Parathyroid adenoma (tissue), 2 donors: Measurements from ENCODE around the gene SCRT2.

Experiments
- H2AFZ ChIP-seq: fragments of 300-600 bp; sonication (generic); one replicate; pipeline ENCODE4 v1.7.0; 2017; ENCODE audit warnings: antibody characterized with exemption, mild to moderate bottlenecking
- H3K27ac ChIP-seq: fragments of 300-600 bp; sonication (generic); one replicate; pipeline ENCODE4 v1.7.0; 2017
- H3K27me3 ChIP-seq: fragments of 300-600 bp; sonication (generic); one replicate; pipeline ENCODE4 v1.7.0; 2017; ENCODE audit warnings: low read length; ENCODE audit not compliant: control insufficient read depth, insufficient read depth
- H3K36me3 ChIP-seq: fragments of 300-600 bp; sonication (generic); one replicate; pipeline ENCODE4 v1.7.0; 2017; ENCODE audit warnings: low read length; ENCODE audit not compliant: control insufficient read depth, insufficient read depth
- H3K4me1 ChIP-seq: fragments of 300-600 bp; sonication (generic); one replicate; pipeline ENCODE4 v1.7.0; 2017; ENCODE audit warnings: control low read depth
- H3K4me2 ChIP-seq: fragments of 300-600 bp; sonication (generic); one replicate; pipeline ENCODE4 v1.7.0; 2017; ENCODE audit warnings: low read length
- H3K4me3 ChIP-seq: fragments of 300-600 bp; sonication (generic); one replicate; pipeline ENCODE4 v1.7.0; 2017; ENCODE audit warnings: low read depth, low read length
- H3K79me2 ChIP-seq: fragments of 300-600 bp; sonication (generic); one replicate; pipeline ENCODE4 v1.7.0; 2017; ENCODE audit warnings: control low read depth
- H3K9ac ChIP-seq: fragments of 300-600 bp; sonication (generic); one replicate; pipeline ENCODE4 v1.7.0; 2017; ENCODE audit warnings: mild to moderate bottlenecking
- H3K9me3 ChIP-seq: fragments of 300-600 bp; sonication (generic); one replicate; pipeline ENCODE4 v1.7.0; 2017; ENCODE audit warnings: low read length; ENCODE audit not compliant: control insufficient read depth
- CTCF ChIP-seq: fragments of 300-600 bp; sonication (generic); IDR thresholded peaks from one replicate; pipeline ENCODE4 v1.7.0; 2017; ENCODE audit warnings: antibody characterized with exemption, mild to moderate bottlenecking
- donor health status: primary hyperparathyroidism.

Gene SCRT2

GRCh38 chr20:711576-711975, 36.0 kb upstream of the SCRT2 start:
- H3K4me2 ChIP-seq: no peak overlapping the region
- TF ChIP-seq CTCF: no peak
- H3K27me3 ChIP-seq: no peaks in the 10 kb centered on the region
- no peaks in the 10 kb centered on the region for H3K9me3 ChIP-seq
- no peak overlapping the region for H3K27ac ChIP-seq
- H3K4me3 ChIP-seq: no peak overlapping the region
- H2AFZ ChIP-seq: no peak overlapping the region
- H3K9ac ChIP-seq: no peak overlapping the region
- H3K36me3 ChIP-seq: no peaks in the 10 kb centered on the region
- peaks cover 2% of the 10 kb centered on the region for H3K4me1 ChIP-seq
- H3K79me2 ChIP-seq: no peaks in the 10 kb centered on the region

GRCh38 chr20:710780-711450, 35.3 kb upstream of the SCRT2 start:
- no peak overlapping the region for H2AFZ ChIP-seq
- no peak for TF ChIP-seq CTCF
- no peak overlapping the region for H3K27ac ChIP-seq
- no peak overlapping the region for H3K4me2 ChIP-seq
- H3K4me1 ChIP-seq: peaks cover 2% of the 10 kb centered on the region
- no peaks in the 10 kb centered on the region for H3K36me3 ChIP-seq
- no peak overlapping the region for H3K4me3 ChIP-seq
- no peaks in the 10 kb centered on the region for H3K79me2 ChIP-seq
- H3K9ac ChIP-seq: no peak overlapping the region
- no peaks in the 10 kb centered on the region for H3K9me3 ChIP-seq
- H3K27me3 ChIP-seq: no peaks in the 10 kb centered on the region

GRCh38 chr20:709991-710779, 34.6 kb upstream of the SCRT2 start:
- Histone ChIP-seq H3K27me3 (no peaks in the 10 kb centered on the region), H3K4me1 (peaks cover 2% of the 10 kb centered on the region), H3K4me2 (peak overlapping the region; percentile 18), H3K27ac (no peak overlapping the region), H3K9ac (no peak overlapping the region), H3K9me3 (no peaks in the 10 kb centered on the region), H3K79me2 (no peaks in the 10 kb centered on the region), H2AFZ (peak overlapping the region; percentile 85), H3K4me3 (no peak overlapping the region), H3K36me3 (no peaks in the 10 kb centered on the region)
- TF ChIP-seq CTCF: no peak

- H3K4me2 ChIP-seq: peak overlapping the region; percentile 18
- no peak overlapping the region for H3K4me3 ChIP-seq
- H3K27ac ChIP-seq: no peak overlapping the region
- H3K9ac ChIP-seq: no peak overlapping the region
- H3K27me3 ChIP-seq: no peaks in the 10 kb centered on the region
- H3K4me1 ChIP-seq: peaks cover 2% of the 10 kb centered on the region
- no peaks in the 10 kb centered on the region for H3K9me3 ChIP-seq
- H3K36me3 ChIP-seq: no peaks in the 10 kb centered on the region
- no peak for TF ChIP-seq CTCF
- H2AFZ ChIP-seq: peak overlapping the region; percentile 85
- no peaks in the 10 kb centered on the region for H3K79me2 ChIP-seq
These were observed 33.8 kb upstream of the SCRT2 start for GRCh38 chr20:709423-709822.
